ENCODE data around the gene CSH2. TPM values are rescaled to one million over a fixed set of nuclear protein-coding genes. Genes with fewer than 3 reads are reported as not detected.
A peak's percentile ranks its signal among the peaks of the same experiment; 100 is the strongest.

The CSH2 gene
- total and polyA plus RNA-seq, 2 of the 13 experiments (the other 11 are each of a cell fraction or from before 2014, with no cell fraction given), result not detected

GRCh38 chr17:63854709-63855108 lies 18.8 kb downstream of the CSH2 start (continued):
- no peak for TF ChIP-seq ZNF496 (CRISPR knock-in tag; IDR thresholded peaks at IDR 0.05; ENCODE audit: insufficient replicate concordance)
- TF ChIP-seq ZNF784 (CRISPR knock-in tag; IDR thresholded peaks at IDR 0.05; ENCODE audit: borderline replicate concordance), result no peak
- TF ChIP-seq CBX5 (CRISPR knock-in tag; IDR thresholded peaks at IDR 0.05; ENCODE audit: borderline replicate concordance), result no peak
- no peak for TF ChIP-seq ZSCAN31 (CRISPR knock-in tag; IDR thresholded peaks at IDR 0.05; ENCODE audit: low read depth)
- TF ChIP-seq, protein P1, sequence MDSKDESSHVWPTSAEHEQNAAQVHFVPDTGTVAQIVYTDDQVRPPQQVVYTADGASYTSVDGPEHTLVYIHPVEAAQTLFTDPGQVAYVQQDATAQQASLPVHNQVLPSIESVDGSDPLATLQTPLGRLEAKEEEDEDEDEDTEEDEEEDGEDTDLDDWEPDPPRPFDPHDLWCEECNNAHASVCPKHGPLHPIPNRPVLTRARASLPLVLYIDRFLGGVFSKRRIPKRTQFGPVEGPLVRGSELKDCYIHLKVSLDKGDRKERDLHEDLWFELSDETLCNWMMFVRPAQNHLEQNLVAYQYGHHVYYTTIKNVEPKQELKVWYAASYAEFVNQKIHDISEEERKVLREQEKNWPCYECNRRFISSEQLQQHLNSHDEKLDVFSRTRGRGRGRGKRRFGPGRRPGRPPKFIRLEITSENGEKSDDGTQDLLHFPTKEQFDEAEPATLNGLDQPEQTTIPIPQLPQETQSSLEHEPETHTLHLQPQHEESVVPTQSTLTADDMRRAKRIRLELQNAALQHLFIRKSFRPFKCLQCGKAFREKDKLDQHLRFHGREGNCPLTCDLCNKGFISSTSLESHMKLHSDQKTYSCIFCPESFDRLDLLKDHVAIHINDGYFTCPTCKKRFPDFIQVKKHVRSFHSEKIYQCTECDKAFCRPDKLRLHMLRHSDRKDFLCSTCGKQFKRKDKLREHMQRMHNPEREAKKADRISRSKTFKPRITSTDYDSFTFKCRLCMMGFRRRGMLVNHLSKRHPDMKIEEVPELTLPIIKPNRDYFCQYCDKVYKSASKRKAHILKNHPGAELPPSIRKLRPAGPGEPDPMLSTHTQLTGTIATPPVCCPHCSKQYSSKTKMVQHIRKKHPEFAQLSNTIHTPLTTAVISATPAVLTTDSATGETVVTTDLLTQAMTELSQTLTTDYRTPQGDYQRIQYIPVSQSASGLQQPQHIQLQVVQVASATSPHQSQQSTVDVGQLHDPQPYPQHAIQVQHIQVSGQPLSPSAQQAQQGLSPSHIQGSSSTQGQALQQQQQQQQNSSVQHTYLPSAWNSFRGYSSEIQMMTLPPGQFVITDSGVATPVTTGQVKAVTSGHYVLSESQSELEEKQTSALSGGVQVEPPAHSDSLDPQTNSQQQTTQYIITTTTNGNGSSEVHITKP (CRISPR knock-in tag; IDR thresholded peaks at IDR 0.05; ENCODE audit: low read depth), result no peak
- TF ChIP-seq ATRX (CRISPR knock-in tag; IDR thresholded peaks at IDR 0.05; ENCODE audit: borderline replicate concordance), result no peak
- TF ChIP-seq, protein P2, sequence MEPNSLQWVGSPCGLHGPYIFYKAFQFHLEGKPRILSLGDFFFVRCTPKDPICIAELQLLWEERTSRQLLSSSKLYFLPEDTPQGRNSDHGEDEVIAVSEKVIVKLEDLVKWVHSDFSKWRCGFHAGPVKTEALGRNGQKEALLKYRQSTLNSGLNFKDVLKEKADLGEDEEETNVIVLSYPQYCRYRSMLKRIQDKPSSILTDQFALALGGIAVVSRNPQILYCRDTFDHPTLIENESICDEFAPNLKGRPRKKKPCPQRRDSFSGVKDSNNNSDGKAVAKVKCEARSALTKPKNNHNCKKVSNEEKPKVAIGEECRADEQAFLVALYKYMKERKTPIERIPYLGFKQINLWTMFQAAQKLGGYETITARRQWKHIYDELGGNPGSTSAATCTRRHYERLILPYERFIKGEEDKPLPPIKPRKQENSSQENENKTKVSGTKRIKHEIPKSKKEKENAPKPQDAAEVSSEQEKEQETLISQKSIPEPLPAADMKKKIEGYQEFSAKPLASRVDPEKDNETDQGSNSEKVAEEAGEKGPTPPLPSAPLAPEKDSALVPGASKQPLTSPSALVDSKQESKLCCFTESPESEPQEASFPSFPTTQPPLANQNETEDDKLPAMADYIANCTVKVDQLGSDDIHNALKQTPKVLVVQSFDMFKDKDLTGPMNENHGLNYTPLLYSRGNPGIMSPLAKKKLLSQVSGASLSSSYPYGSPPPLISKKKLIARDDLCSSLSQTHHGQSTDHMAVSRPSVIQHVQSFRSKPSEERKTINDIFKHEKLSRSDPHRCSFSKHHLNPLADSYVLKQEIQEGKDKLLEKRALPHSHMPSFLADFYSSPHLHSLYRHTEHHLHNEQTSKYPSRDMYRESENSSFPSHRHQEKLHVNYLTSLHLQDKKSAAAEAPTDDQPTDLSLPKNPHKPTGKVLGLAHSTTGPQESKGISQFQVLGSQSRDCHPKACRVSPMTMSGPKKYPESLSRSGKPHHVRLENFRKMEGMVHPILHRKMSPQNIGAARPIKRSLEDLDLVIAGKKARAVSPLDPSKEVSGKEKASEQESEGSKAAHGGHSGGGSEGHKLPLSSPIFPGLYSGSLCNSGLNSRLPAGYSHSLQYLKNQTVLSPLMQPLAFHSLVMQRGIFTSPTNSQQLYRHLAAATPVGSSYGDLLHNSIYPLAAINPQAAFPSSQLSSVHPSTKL (CRISPR knock-in tag; IDR thresholded peaks at IDR 0.05), result peak; percentile 52
- no peak for TF ChIP-seq HMG20A (CRISPR knock-in tag; IDR thresholded peaks at IDR 0.05; ENCODE audit: borderline replicate concordance)
- TF ChIP-seq ZNF792 (CRISPR knock-in tag; IDR thresholded peaks at IDR 0.05), result no peak
- TF ChIP-seq ZNF337 (CRISPR knock-in tag; IDR thresholded peaks at IDR 0.05; ENCODE audit: borderline replicate concordance, low read depth), result no peak
- TF ChIP-seq CENPX (CRISPR knock-in tag; IDR thresholded peaks at IDR 0.05), result no peak
- no peak for TF ChIP-seq ATF1 (CRISPR knock-in tag; IDR thresholded peaks at IDR 0.05)
- no peak for TF ChIP-seq SPEN (CRISPR knock-in tag; IDR thresholded peaks at IDR 0.05; ENCODE audit: low read depth)
- TF ChIP-seq, protein P3, sequence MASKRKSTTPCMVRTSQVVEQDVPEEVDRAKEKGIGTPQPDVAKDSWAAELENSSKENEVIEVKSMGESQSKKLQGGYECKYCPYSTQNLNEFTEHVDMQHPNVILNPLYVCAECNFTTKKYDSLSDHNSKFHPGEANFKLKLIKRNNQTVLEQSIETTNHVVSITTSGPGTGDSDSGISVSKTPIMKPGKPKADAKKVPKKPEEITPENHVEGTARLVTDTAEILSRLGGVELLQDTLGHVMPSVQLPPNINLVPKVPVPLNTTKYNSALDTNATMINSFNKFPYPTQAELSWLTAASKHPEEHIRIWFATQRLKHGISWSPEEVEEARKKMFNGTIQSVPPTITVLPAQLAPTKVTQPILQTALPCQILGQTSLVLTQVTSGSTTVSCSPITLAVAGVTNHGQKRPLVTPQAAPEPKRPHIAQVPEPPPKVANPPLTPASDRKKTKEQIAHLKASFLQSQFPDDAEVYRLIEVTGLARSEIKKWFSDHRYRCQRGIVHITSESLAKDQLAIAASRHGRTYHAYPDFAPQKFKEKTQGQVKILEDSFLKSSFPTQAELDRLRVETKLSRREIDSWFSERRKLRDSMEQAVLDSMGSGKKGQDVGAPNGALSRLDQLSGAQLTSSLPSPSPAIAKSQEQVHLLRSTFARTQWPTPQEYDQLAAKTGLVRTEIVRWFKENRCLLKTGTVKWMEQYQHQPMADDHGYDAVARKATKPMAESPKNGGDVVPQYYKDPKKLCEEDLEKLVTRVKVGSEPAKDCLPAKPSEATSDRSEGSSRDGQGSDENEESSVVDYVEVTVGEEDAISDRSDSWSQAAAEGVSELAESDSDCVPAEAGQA (IDR thresholded peaks at IDR 0.05; ENCODE audit: low read depth), result no peak
- TF ChIP-seq, protein P3 (CRISPR knock-in tag; IDR thresholded peaks at IDR 0.05; ENCODE audit: borderline replicate concordance), result no peak
- peak; percentile 55 for TF ChIP-seq RARA (CRISPR knock-in tag; IDR thresholded peaks at IDR 0.05)
- TF ChIP-seq PAX8 (CRISPR knock-in tag; IDR thresholded peaks at IDR 0.05; ENCODE audit: borderline replicate concordance), result no peak
